Endothelial cell of umbilical vein (primary cell): Measurements from ENCODE around the gene ASMTL. TPM values are rescaled to one million over a fixed set of nuclear protein-coding genes. Genes with fewer than 3 reads are reported as not detected.
"Not testable (repeated sequence)": the region's sequence is repeated elsewhere in the genome, so short reads cannot be mapped to it uniquely, and the experiment has no call there.

Experiments used
- BruUV-seq: library from RNA; stranded (reverse); fragments of 400-500 nt; replicated peaks from 2 replicates; lab custom pipeline; 2021; lab: Mats Ljungman, UMichigan
- CTCF ChIA-PET: fragments of 300-600, 350-600 bp; sonication (Branson Sonifier 250); formaldehyde crosslinking; loops from one replicate; lab custom pipeline; 2021; ENCODE audit warnings: antibody characterized with exemption, inconsistent platforms; lab: Charles Lee
- POLR2A ChIA-PET: fragments of 300-600, 350-600 bp; sonication (Branson Sonifier 250); formaldehyde crosslinking; loops from one replicate; lab custom pipeline; 2021; ENCODE audit warnings: antibody characterized with exemption, inconsistent platforms; lab: Charles Lee
- DNase-seq: peaks from one replicate; pipeline ENCODE4 v3.0.0-alpha.2; 2011; ENCODE audit warnings: low read depth, low spot score
- FAIRE-seq: peaks from 2 replicates; lab custom pipeline; 2011; peaks lifted over from hg19 to GRCh38; lab: Jason Lieb, UNC
- H2AFZ ChIP-seq: 2 replicates; pipeline ENCODE4 v1.6.0; 2012; ENCODE audit warnings: low read depth, low read length, control low read depth, inconsistent platforms
- H3K27ac ChIP-seq: 2 replicates; pipeline ENCODE4 v1.5.1; 2011; ENCODE audit warnings: low read depth, mild to moderate bottlenecking, control low read depth, low read length, moderate library complexity; ENCODE audit not compliant: insufficient read depth
- H3K27me3 ChIP-seq, 2 experiments: 2 replicates each; pipeline versions ENCODE4 v1.6.0 to v1.6.1; 2011; ENCODE audit warnings: low read length in 2 of 2, mixed read lengths in 1 of 2; ENCODE audit not compliant: control insufficient read depth in 2 of 2, insufficient read depth in 2 of 2
- H3K36me3 ChIP-seq, 2 experiments: 2 replicates in 1 of 2; 3 replicates in 1 of 2; pipeline ENCODE4 v1.5.1; 2011; ENCODE audit warnings: low read length in 2 of 2, mild to moderate bottlenecking in 1 of 2, moderate library complexity in 1 of 2; ENCODE audit not compliant: control insufficient read depth in 2 of 2, insufficient read depth in 2 of 2; ENCODE audit errors: extremely low read depth in 1 of 2
- H3K4me1 ChIP-seq: 3 replicates; pipeline ENCODE4 v1.5.1; 2011; ENCODE audit warnings: mild to moderate bottlenecking, low read length; ENCODE audit not compliant: control insufficient read depth, insufficient read depth; ENCODE audit errors: extremely low read depth
- H3K4me2 ChIP-seq: 2 replicates; pipeline ENCODE4 v1.6.1; 2011; ENCODE audit warnings: low read length, control low read depth, mixed read lengths; ENCODE audit not compliant: insufficient read depth
- H3K4me3 ChIP-seq, 3 experiments: fragments of 200-600 bp in 1 of 3; sonication (generic), shearing (Covaris generic) in 1 of 3; replicated peaks in 1 of 3; 2 replicates each; pipeline ENCODE4 v1.5.1; 2011 to 2016; ENCODE audit warnings: control low read depth in 3 of 3, low read length in 3 of 3, mild to moderate bottlenecking in 2 of 3, inconsistent platforms in 1 of 3, low read depth in 1 of 3, moderate library complexity in 1 of 3; ENCODE audit not compliant: insufficient read depth in 1 of 3
- H3K79me2 ChIP-seq: 2 replicates; pipeline ENCODE4 v1.6.0; 2012; ENCODE audit warnings: low read length, inconsistent platforms; ENCODE audit not compliant: control insufficient read depth, insufficient read depth
- H3K9ac ChIP-seq: replicated peaks from 2 replicates; pipeline ENCODE3; 2011; ENCODE audit warnings: low read length, control low read depth; ENCODE audit not compliant: insufficient read depth; ENCODE audit errors: extremely low read depth
- H3K9me1 ChIP-seq: replicated peaks from 3 replicates; pipeline ENCODE4 v1.6.0; 2011; ENCODE audit warnings: mild to moderate bottlenecking, low read length; ENCODE audit not compliant: control insufficient read depth, insufficient read depth; ENCODE audit errors: extremely low read depth
- H3K9me3 ChIP-seq: replicated peaks from 2 replicates; pipeline ENCODE4 v1.5.1; 2012; ENCODE audit warnings: low read length, inconsistent platforms; ENCODE audit not compliant: control insufficient read depth, insufficient read depth
- H4K20me1 ChIP-seq: replicated peaks from 2 replicates; pipeline ENCODE3; 2011; ENCODE audit warnings: mild to moderate bottlenecking, low read length; ENCODE audit not compliant: control insufficient read depth, insufficient read depth; ENCODE audit errors: extremely low read depth
- EZH2 ChIP-seq: IDR thresholded peaks from 2 replicates; pipeline ENCODE4 v1.6.1; 2012; ENCODE audit warnings: borderline replicate concordance, low read depth, mild to moderate bottlenecking, moderate library complexity, low read length, inconsistent platforms; ENCODE audit not compliant: severe bottlenecking
- FOS ChIP-seq: IDR thresholded peaks from 2 replicates; pipeline ENCODE4 v1.6.1; 2011; ENCODE audit warnings: mild to moderate bottlenecking, low read length, moderate library complexity, borderline replicate concordance; ENCODE audit not compliant: insufficient read depth
- GATA2 ChIP-seq: IDR thresholded peaks from 2 replicates; pipeline ENCODE4 v1.7.0; 2011; ENCODE audit warnings: low read depth, mild to moderate bottlenecking, moderate library complexity, mixed read lengths, low read length; ENCODE audit not compliant: insufficient read length, insufficient read depth
- JUN ChIP-seq: IDR thresholded peaks from 2 replicates; pipeline ENCODE4 v1.6.1; 2011; ENCODE audit warnings: borderline replicate concordance, low read depth; ENCODE audit not compliant: insufficient read length, insufficient read depth
- MYC ChIP-seq: IDR thresholded peaks from one replicate; pipeline ENCODE4 v1.6.1; 2011; ENCODE audit warnings: mild to moderate bottlenecking, low read depth, low read length
- POLR2A ChIP-seq: IDR thresholded peaks from 2 replicates; pipeline ENCODE4 v1.6.1; 2012; ENCODE audit warnings: low read depth, mild to moderate bottlenecking, control low read depth, low read length
- POLR2AphosphoS5 ChIP-seq: IDR thresholded peaks from 2 replicates; pipeline ENCODE4 v1.6.1; 2012; ENCODE audit warnings: low read depth, mild to moderate bottlenecking, control low read depth, low read length, moderate library complexity; ENCODE audit not compliant: insufficient read depth
- dilution Hi-C: fragments of 300-500 bp; cut with MboI; formaldehyde crosslinking; loops from one replicate; pipeline ENCODE4 v1.15.0; 2019; ENCODE audit warnings: low sequenced_read_pairs; ENCODE audit not compliant: extremely low pct_ligation_motif_present
- intact Hi-C: fragments of 100-400 bp; cut with micrococcal nuclease; formaldehyde crosslinking; loops from one replicate; pipeline ENCODE4 v1.10.0; 2022
- polyA plus RNA-seq, 4 experiments: library from polyadenylated mRNA; depleted of rRNA in 3 of 4; stranded (reverse) in 3 of 4; unstranded in 1 of 4; fragments of >200 nt; gene quantifications; 2 replicates each; pipeline versions ENCODE4 v1.2.1 to v1.2.3, GENCODE V29; 2011 to 2012; ENCODE audit warnings: missing spikeins in 1 of 4
- total RNA-seq: library from RNA; stranded (reverse); gene quantifications from 2 replicates; pipeline ENCODE4 v1.2.3, GENCODE V29; 2021
- TF ChIP-seq, protein P1 (sequence below), 2 donors: IDR thresholded peaks; 1 replicate in 1 of 2; 2 replicates in 1 of 2; pipeline ENCODE4 v1.5.1; 2011; ENCODE audit warnings: low read length in 2 of 2, mild to moderate bottlenecking in 2 of 2, moderate library complexity in 2 of 2, control low read depth in 1 of 2, inconsistent platforms in 1 of 2, low read depth in 1 of 2; ENCODE audit not compliant: insufficient read depth in 1 of 2; ENCODE audit errors: extremely low read depth in 1 of 2
- TF ChIP-seq, protein P2 (sequence below): IDR thresholded peaks from 2 replicates; pipeline ENCODE4 v1.6.1; 2011; ENCODE audit not compliant: insufficient read depth, insufficient read length

The ASMTL gene
- total and polyA plus RNA-seq, 2 donors (not counting 3 experiments of a cell fraction or from before 2014, with no cell fraction given), result 27.1 to 29.9 TPM

GRCh38 chrX:1446984-1447968 lies 5.4 kb downstream of the ASMTL start:
- H3K36me3 ChIP-seq, H3K9ac ChIP-seq, H3K9me3 ChIP-seq, H3K9me1 ChIP-seq, H3K4me1 ChIP-seq, H3K27ac ChIP-seq, POLR2A ChIA-PET, intact Hi-C loops, FAIRE-seq, BruUV-seq, H3K4me3 ChIP-seq, DNase-seq, H4K20me1 ChIP-seq, CTCF ChIA-PET, H2AFZ ChIP-seq, H3K4me2 ChIP-seq, H3K27me3 ChIP-seq, dilution Hi-C loops: not testable (repeated sequence)
- peaks cover 33% of the 10 kb centered on the region for H3K79me2 ChIP-seq

DNA sequence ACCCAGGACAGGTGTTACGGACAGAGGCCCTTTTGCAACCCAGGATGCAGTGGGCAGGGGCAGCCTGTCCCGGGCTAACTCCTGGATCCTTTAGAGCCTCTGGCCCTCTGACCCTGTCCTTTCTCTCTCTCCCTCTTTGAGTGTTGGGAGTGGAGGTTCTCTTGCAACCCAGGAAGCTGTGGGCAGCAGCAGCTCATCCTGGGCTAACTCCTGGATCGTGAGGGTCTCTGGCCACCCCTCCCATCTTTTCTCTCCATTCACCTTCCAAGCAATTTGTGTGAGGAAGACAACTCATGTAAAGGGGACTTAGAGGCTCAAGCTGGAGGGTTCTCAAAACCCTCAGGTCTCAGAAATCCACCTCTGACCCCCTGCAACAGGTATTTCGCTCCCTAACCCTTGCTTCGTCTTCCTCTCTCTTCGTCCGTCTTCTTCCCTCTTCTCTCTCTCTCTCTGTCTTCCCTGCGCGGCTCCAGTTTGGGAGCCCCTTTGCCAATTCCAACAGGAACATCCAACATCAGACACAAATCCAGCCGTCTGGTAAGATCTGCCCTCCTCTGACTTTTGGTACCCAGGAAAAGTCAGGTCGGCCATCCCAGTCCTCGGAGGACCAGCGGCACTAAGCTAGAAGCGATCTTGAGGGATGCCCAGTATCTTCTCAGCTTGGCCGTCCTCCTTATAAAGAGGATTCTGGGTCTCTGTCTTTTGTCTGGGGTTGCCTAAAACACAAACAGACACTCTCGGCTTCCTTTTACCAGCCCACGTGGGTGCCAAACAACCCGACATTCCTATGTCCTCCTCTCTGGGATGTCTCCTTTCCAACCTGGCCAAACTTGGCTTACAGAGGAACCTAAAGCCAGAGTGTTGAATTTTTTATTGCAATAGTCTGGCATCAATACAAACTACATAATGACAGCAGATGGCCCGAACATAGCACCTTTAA lies 7.9 kb downstream of the ASMTL start:
- H3K9ac ChIP-seq, result no peak overlapping the region
- no peaks in the 10 kb centered on the region for H3K9me1 ChIP-seq
- no peaks in the 10 kb centered on the region for H3K9me3 ChIP-seq
- no peaks in the 10 kb centered on the region for H3K36me3 ChIP-seq
- dilution Hi-C loops (no loop called here), intact Hi-C loops (no loop called here)
- no peak overlapping the region for H3K27ac ChIP-seq
- POLR2A ChIA-PET, result no interaction called here
- no peak overlapping the region for H3K4me2 ChIP-seq
- TF ChIP-seq EZH2, result no peak
- no peak for TF ChIP-seq MYC
- TF ChIP-seq POLR2AphosphoS5, result no peak
- TF ChIP-seq POLR2A, result no peak
- TF ChIP-seq GATA2, result no peak
- TF ChIP-seq, protein P1, sequence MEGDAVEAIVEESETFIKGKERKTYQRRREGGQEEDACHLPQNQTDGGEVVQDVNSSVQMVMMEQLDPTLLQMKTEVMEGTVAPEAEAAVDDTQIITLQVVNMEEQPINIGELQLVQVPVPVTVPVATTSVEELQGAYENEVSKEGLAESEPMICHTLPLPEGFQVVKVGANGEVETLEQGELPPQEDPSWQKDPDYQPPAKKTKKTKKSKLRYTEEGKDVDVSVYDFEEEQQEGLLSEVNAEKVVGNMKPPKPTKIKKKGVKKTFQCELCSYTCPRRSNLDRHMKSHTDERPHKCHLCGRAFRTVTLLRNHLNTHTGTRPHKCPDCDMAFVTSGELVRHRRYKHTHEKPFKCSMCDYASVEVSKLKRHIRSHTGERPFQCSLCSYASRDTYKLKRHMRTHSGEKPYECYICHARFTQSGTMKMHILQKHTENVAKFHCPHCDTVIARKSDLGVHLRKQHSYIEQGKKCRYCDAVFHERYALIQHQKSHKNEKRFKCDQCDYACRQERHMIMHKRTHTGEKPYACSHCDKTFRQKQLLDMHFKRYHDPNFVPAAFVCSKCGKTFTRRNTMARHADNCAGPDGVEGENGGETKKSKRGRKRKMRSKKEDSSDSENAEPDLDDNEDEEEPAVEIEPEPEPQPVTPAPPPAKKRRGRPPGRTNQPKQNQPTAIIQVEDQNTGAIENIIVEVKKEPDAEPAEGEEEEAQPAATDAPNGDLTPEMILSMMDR (IDR thresholded peaks at IDR 0.05; ENCODE audit: extremely low read depth in 1 of 2, insufficient read depth in 1 of 2, low read depth in 1 of 2, low read length in 2 of 2), result no peak
- TF ChIP-seq, protein P2, sequence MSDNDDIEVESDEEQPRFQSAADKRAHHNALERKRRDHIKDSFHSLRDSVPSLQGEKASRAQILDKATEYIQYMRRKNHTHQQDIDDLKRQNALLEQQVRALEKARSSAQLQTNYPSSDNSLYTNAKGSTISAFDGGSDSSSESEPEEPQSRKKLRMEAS, result no peak
- no peak for TF ChIP-seq FOS
- no peak for TF ChIP-seq JUN
- H2AFZ ChIP-seq, result no peak overlapping the region
- CTCF ChIA-PET, result no interaction called here
- DNase-seq (no peak), FAIRE-seq (no peak)
- no TSS peak for BruUV-seq
- H3K4me3 ChIP-seq, result no peak overlapping the region
- no peaks in the 10 kb centered on the region for H3K4me1 ChIP-seq
- no peaks in the 10 kb centered on the region for H4K20me1 ChIP-seq
- no peaks in the 10 kb centered on the region for H3K27me3 ChIP-seq
- H3K79me2 ChIP-seq, result peaks cover 18% of the 10 kb centered on the region
